ENCODE data around the gene NEO1.

The NEO1 gene

GRCh38 chr15:73232776-73233175, 180.5 kb downstream of the NEO1 start:
- TF ChIP-seq, protein P1, sequence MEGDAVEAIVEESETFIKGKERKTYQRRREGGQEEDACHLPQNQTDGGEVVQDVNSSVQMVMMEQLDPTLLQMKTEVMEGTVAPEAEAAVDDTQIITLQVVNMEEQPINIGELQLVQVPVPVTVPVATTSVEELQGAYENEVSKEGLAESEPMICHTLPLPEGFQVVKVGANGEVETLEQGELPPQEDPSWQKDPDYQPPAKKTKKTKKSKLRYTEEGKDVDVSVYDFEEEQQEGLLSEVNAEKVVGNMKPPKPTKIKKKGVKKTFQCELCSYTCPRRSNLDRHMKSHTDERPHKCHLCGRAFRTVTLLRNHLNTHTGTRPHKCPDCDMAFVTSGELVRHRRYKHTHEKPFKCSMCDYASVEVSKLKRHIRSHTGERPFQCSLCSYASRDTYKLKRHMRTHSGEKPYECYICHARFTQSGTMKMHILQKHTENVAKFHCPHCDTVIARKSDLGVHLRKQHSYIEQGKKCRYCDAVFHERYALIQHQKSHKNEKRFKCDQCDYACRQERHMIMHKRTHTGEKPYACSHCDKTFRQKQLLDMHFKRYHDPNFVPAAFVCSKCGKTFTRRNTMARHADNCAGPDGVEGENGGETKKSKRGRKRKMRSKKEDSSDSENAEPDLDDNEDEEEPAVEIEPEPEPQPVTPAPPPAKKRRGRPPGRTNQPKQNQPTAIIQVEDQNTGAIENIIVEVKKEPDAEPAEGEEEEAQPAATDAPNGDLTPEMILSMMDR (IDR thresholded peaks at IDR 0.05; ENCODE audit: control insufficient read depth, insufficient read depth, low read depth, low read length, missing control alignments): no peak
- DNase-seq (ENCODE audit: low read depth): no peak

GRCh38 chr15:73233623-73234022, 181.4 kb downstream of the NEO1 start:
- TF ChIP-seq, protein P1 (IDR thresholded peaks at IDR 0.05; ENCODE audit: control insufficient read depth, insufficient read depth, low read depth, low read length, missing control alignments): no peak
- DNase-seq (ENCODE audit: low read depth): no peak
- H3K4me3 ChIP-seq (ENCODE audit: control insufficient read depth, low read depth, low read length): no peak overlapping the region

More at GRCh38 chr15:73232776-73233175, 180.5 kb downstream of the NEO1 start:
- no peak overlapping the region for H3K4me3 ChIP-seq (ENCODE audit: control insufficient read depth, low read depth, low read length)

- no peak overlapping the region for H3K4me3 ChIP-seq (ENCODE audit: control insufficient read depth, low read depth, low read length)
- TF ChIP-seq, protein P1 (IDR thresholded peaks at IDR 0.05; ENCODE audit: control insufficient read depth, insufficient read depth, low read depth, low read length, missing control alignments): no peak
- no peak for DNase-seq (ENCODE audit: low read depth)
Observed at GRCh38 chr15:73237910-73238309, 185.6 kb downstream of the NEO1 start.

DNA sequence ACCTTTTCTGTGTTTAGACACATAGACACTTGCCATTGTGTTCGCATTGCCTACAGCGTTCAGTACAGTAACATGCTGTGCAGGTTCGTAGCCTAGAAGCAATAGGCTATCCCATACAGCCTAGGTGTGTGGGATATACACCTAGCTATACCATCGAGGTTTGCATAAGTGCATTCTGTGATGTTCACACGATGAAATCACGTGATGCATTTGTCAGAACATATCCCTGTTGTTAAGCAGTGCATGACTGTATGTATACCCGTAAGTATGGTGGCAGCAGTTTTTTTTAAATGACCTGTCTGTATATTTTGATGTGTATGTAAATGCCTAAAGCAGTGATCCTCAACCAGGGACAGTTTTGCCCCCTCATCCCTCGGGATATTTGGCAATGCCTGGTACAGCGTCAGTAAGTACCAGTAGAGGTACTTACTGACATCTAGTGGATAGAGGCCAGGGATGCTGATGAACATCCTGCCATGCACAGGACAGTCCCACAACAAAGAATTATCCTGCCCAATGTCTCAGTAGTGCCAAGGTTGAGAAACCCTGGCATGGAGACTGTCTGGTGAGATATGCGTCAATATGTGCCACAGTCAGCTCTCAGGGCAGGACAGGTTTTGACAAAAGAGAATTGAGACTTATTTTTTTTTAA, 187.4 kb downstream of the NEO1 start:
- no peak overlapping the region for H3K4me3 ChIP-seq (ENCODE audit: control insufficient read depth, low read depth, low read length)
- TF ChIP-seq, protein P1 (IDR thresholded peaks at IDR 0.05; ENCODE audit: control insufficient read depth, insufficient read depth, low read depth, low read length, missing control alignments): peak; percentile 27
- no peak for DNase-seq (ENCODE audit: low read depth)

DNA sequence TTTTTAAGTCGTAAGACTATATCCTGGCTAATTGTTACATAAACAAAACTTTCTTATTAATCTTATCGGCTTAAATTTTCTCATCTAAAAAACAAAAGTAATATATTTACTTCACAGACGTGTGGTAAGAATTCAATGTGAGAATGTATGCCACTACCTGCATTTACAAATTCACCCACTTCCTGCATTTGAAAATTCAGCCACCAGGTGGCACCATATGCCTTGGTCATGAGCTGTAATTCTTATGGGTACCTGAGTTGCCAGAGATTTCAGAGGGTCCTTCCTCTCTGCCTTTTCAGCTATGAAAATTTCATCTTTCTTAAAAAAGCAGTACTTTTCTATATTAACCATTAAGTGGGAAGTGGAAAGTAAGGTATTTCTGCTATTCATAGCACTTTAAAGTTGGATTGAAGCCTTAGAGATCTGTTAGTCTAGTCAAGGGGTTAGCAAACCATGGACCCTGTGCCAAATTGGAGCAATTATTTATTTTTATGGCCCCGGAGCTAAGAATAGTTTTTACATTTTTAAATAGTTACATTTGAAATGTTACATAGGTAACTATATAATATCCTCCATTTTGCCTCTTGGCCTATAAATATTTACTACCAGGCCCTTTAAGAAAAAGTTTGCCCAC, 188.7 kb downstream of the NEO1 start:
- H3K4me3 ChIP-seq (ENCODE audit: control insufficient read depth, low read depth, low read length): no peak overlapping the region
- TF ChIP-seq, protein P1 (IDR thresholded peaks at IDR 0.05; ENCODE audit: control insufficient read depth, insufficient read depth, low read depth, low read length, missing control alignments): peak; percentile 89
- DNase-seq (ENCODE audit: low read depth): no peak

- no peak for DNase-seq (ENCODE audit: low read depth)
- no peak overlapping the region for H3K4me3 ChIP-seq (ENCODE audit: control insufficient read depth, low read depth, low read length)
- TF ChIP-seq, protein P1 (IDR thresholded peaks at IDR 0.05; ENCODE audit: control insufficient read depth, insufficient read depth, low read depth, low read length, missing control alignments): peak; percentile 32
Observed at GRCh38 chr15:73244333-73244732, 192.1 kb downstream of the NEO1 start.
